SH-SY5Y (cell line): ENCODE results near the gene AP5S1.

Experiments used
- GATA2 ChIP-seq: IDR thresholded peaks from 2 replicates; pipeline ENCODE4 v1.6.1; 2011; ENCODE audit warnings: mild to moderate bottlenecking, low read depth, low read length
- GATA3 ChIP-seq: IDR thresholded peaks from 2 replicates; pipeline ENCODE4 v1.6.1; 2011; ENCODE audit warnings: low read depth, mild to moderate bottlenecking, low read length, moderate library complexity

AP5S1 gene

GRCh38 chr20:3865887-3866407, 45.6 kb downstream of the AP5S1 start:
- TF ChIP-seq GATA2 (no peak), GATA3 (no peak)

GRCh38 chr20:3866464-3866863, 46.1 kb downstream of the AP5S1 start:
- TF ChIP-seq GATA3 (no peak), GATA2 (no peak)

- TF ChIP-seq GATA2 = no peak
- no peak for TF ChIP-seq GATA3
Measured at GRCh38 chr20:3867802-3868201, 47.5 kb downstream of the AP5S1 start.

- TF ChIP-seq GATA3 = no peak
Measured at GRCh38 chr20:3869839-3870634, 49.7 kb downstream of the AP5S1 start.

GRCh38 chr20:3871550-3872265, 51.4 kb downstream of the AP5S1 start:
- TF ChIP-seq GATA3 (no peak), GATA2 (no peak)

GRCh38 chr20:3873507-3873906, 53.2 kb downstream of the AP5S1 start:
- TF ChIP-seq GATA3 (no peak), GATA2 (no peak)

GRCh38 chr20:3874194-3874844, 54.0 kb downstream of the AP5S1 start:
- TF ChIP-seq GATA2 (no peak), GATA3 (no peak)

- TF ChIP-seq GATA3 (no peak), GATA2 (no peak)
Measured at GRCh38 chr20:3875378-3875974, 55.1 kb downstream of the AP5S1 start.

- TF ChIP-seq GATA3 (no peak), GATA2 (no peak)
Measured at GRCh38 chr20:3876000-3876399, 55.7 kb downstream of the AP5S1 start.

- no peak for TF ChIP-seq GATA3
- TF ChIP-seq GATA2 = no peak
Measured at GRCh38 chr20:3876676-3877075, 56.3 kb downstream of the AP5S1 start.
